SK-N-SH (cell line): Measurements from ENCODE around the gene NEUROD1. TPM values are rescaled to one million over a fixed set of nuclear protein-coding genes. Genes with fewer than 3 reads are reported as not detected.

Source experiments
- CTCF ChIA-PET: fragments of 300-600, 350-600 bp; formaldehyde crosslinking; extraction: SDS; loops from one replicate; lab custom pipeline; 2021; lab: Yijun Ruan, JAX
- POLR2A ChIA-PET: fragments of 350-600 bp; sonication (Branson Sonifier 250); formaldehyde crosslinking; extraction: SDS; loops from one replicate; lab custom pipeline; 2020; ENCODE audit warnings: antibody characterized with exemption, inconsistent platforms; lab: Yijun Ruan, JAX
- DNase-seq: peaks from one replicate; pipeline ENCODE4 v3.0.0; 2012
- H2AFZ ChIP-seq: fragments of 200-600 bp; sonication (generic); 2 replicates; pipeline ENCODE4 v1.8.1; 2016; ENCODE audit warnings: antibody characterized with exemption, mild to moderate bottlenecking, low read depth
- H3F3A ChIP-seq: fragments of 200-600 bp; sonication (generic); replicated peaks from 2 replicates; pipeline ENCODE3; 2016; ENCODE audit warnings: antibody characterized with exemption, mild to moderate bottlenecking; ENCODE audit not compliant: insufficient read depth
- H3K27ac ChIP-seq, 2 experiments: fragments of 200-500 bp in 1 of 2; fragments of 200-600 bp in 1 of 2; sonication (Bioruptor generic) in 1 of 2; sonication (generic), shearing (Covaris generic) in 1 of 2; 2 replicates each; pipeline versions ENCODE4 v1.5.1 to v1.6.1; 2014 to 2016; ENCODE audit warnings: low read depth in 2 of 2, inconsistent platforms in 1 of 2, low read length in 1 of 2, mild to moderate bottlenecking in 1 of 2, mixed read lengths in 1 of 2
- H3K27me3 ChIP-seq: fragments of 200-600 bp; sonication (generic), shearing (Covaris generic); 2 replicates; pipeline ENCODE4 v1.6.1; 2016; ENCODE audit warnings: mixed run types; ENCODE audit not compliant: insufficient read depth
- H3K36me3 ChIP-seq, 2 experiments: fragments of 200-500 bp in 1 of 2; fragments of 200-600 bp in 1 of 2; sonication (Bioruptor generic) in 1 of 2; sonication (generic) in 1 of 2; replicated peaks in 1 of 2; 2 replicates each; pipeline versions ENCODE3 to v1.5.1; 2014 to 2016; ENCODE audit warnings: low read length in 1 of 2, mild to moderate bottlenecking in 1 of 2; ENCODE audit not compliant: insufficient read depth in 2 of 2, control insufficient read depth in 1 of 2
- H3K4me1 ChIP-seq, 2 experiments: fragments of 200-500 bp in 1 of 2; fragments of 200-600 bp in 1 of 2; sonication (Bioruptor generic) in 1 of 2; sonication (generic), shearing (Covaris generic) in 1 of 2; 2 replicates each; pipeline versions ENCODE4 v1.5.1 to v1.6.1; 2014 to 2016; ENCODE audit warnings: low read depth in 1 of 2, low read length in 1 of 2, mixed run types in 1 of 2; ENCODE audit not compliant: insufficient read depth in 2 of 2, control insufficient read depth in 1 of 2
- H3K4me2 ChIP-seq: fragments of 200-600 bp; sonication (generic), shearing (Covaris generic); 2 replicates; pipeline ENCODE4 v1.6.1; 2017; ENCODE audit warnings: mixed run types
- H3K4me3 ChIP-seq, 2 experiments: fragments of 200-500 bp in 1 of 2; fragments of 200-600 bp in 1 of 2; sonication (Bioruptor generic) in 1 of 2; sonication (generic), shearing (Covaris generic) in 1 of 2; 2 replicates each; pipeline versions ENCODE4 v1.5.1 to v1.8.1; 2014 to 2016; ENCODE audit warnings: low read depth in 2 of 2, inconsistent platforms in 1 of 2, low read length in 1 of 2, mild to moderate bottlenecking in 1 of 2, mixed read lengths in 1 of 2, moderate library complexity in 1 of 2
- H3K79me2 ChIP-seq: fragments of 200-600 bp; sonication (generic); 2 replicates; pipeline ENCODE4 v1.8.1; 2017; ENCODE audit warnings: mild to moderate bottlenecking; ENCODE audit not compliant: insufficient read depth
- H3K9ac ChIP-seq: fragments of 200-600 bp; sonication (generic); 2 replicates; pipeline ENCODE4 v1.6.1; 2017; ENCODE audit warnings: mixed run types
- H3K9me2 ChIP-seq: fragments of 200-600 bp; sonication (generic); 2 replicates; pipeline ENCODE4 v1.6.1; 2017; ENCODE audit warnings: mixed run types
- H3K9me3 ChIP-seq: fragments of 200-600 bp; sonication (generic); 2 replicates; pipeline ENCODE4 v1.6.1; 2017; ENCODE audit warnings: mixed run types, mild to moderate bottlenecking, moderate library complexity
- H4K20me1 ChIP-seq: fragments of 200-600 bp; sonication (generic); 2 replicates; pipeline ENCODE4 v1.6.1; 2017; ENCODE audit warnings: mild to moderate bottlenecking, mixed run types; ENCODE audit not compliant: insufficient read depth
- CHD2 ChIP-seq: fragments of 150-350 bp; IDR thresholded peaks from 2 replicates; pipeline ENCODE4 v1.6.1; 2018; ENCODE audit warnings: low read length; ENCODE audit not compliant: partially characterized antibody
- CTCF ChIP-seq: fragments of 200-600 bp; sonication (generic); IDR thresholded peaks from 2 replicates; pipeline ENCODE4 v1.6.1; 2017; ENCODE audit warnings: antibody characterized with exemption, mild to moderate bottlenecking, moderate library complexity
- EZH2phosphoT487 ChIP-seq: fragments of 200-600 bp; sonication (generic); IDR thresholded peaks from 2 replicates; pipeline ENCODE4 v1.6.1; 2017; ENCODE audit warnings: low read depth, mixed run types, mild to moderate bottlenecking, antibody characterized with exemption, moderate library complexity, borderline replicate concordance
- FOXJ3 ChIP-seq: sonication (generic); formaldehyde crosslinking; IDR thresholded peaks from 2 replicates; pipeline ENCODE4 v1.5.1; 2020; ENCODE audit warnings: mild to moderate bottlenecking, missing genetic modification reagents
- FOXM1 ChIP-seq: IDR thresholded peaks from 2 replicates; pipeline ENCODE4 v1.4.0; 2012; ENCODE audit warnings: low read depth, mild to moderate bottlenecking
- NFIC ChIP-seq: IDR thresholded peaks from 2 replicates; pipeline ENCODE4 v1.4.0; 2012; ENCODE audit warnings: borderline replicate concordance
- NRF1 ChIP-seq: IDR thresholded peaks from 2 replicates; pipeline ENCODE4 v1.6.1; 2012; ENCODE audit warnings: low read depth, mild to moderate bottlenecking, low read length
- POLR2AphosphoS5 ChIP-seq: IDR thresholded peaks from 2 replicates; pipeline ENCODE4 v1.6.1; 2012; ENCODE audit warnings: low read depth, low read length
- RAD21 ChIP-seq: IDR thresholded peaks from 2 replicates; pipeline ENCODE4 v1.6.1; 2012; ENCODE audit warnings: mild to moderate bottlenecking, low read length
- REST ChIP-seq: IDR thresholded peaks from 2 replicates; pipeline ENCODE4 v1.6.1; 2012; ENCODE audit warnings: mild to moderate bottlenecking, low read depth, low read length, moderate library complexity
- RFX5 ChIP-seq: IDR thresholded peaks from 2 replicates; pipeline ENCODE4 v1.6.1; 2012; ENCODE audit warnings: mild to moderate bottlenecking, improper control_type of control experiment, low read length
- TCF12 ChIP-seq: IDR thresholded peaks from 2 replicates; pipeline ENCODE4 v1.4.0; 2012
- TEAD4 ChIP-seq: IDR thresholded peaks from 2 replicates; pipeline ENCODE4 v1.4.0; 2012; ENCODE audit warnings: mild to moderate bottlenecking, borderline replicate concordance; ENCODE audit not compliant: insufficient read depth
- ZBTB33 ChIP-seq: IDR thresholded peaks from 2 replicates; pipeline ENCODE4 v1.4.0; 2012; ENCODE audit warnings: low read depth, borderline replicate concordance
- WGBS: methylation state at CpG from one replicate; pipeline ENCODE4 v1.1.6; 2017; ENCODE audit warnings: low lambda C conversion rate; 5-methylcytosine and 5-hydroxymethylcytosine counted together
- polyA plus RNA-seq, 3 experiments: library from polyadenylated mRNA; depleted of rRNA; stranded (reverse); fragments of >200 nt; gene quantifications; 2 replicates each; pipeline ENCODE4 v1.2.3, GENCODE V29; 2012

The NEUROD1 gene
- polyA plus RNA-seq, 1 of the 3 experiments (the other 2 are of a cell fraction) = 0.02 TPM

- CTCF ChIA-PET = interaction anchor here (2.5 kb wide), 1 partner anchor 32 kb away, joined by 5 read pairs; no protein-coding TSS in a partner anchor
- Histone ChIP-seq H3K27ac (no peak overlapping the region), H3K4me1 (peaks cover 0 to 8% of the 10 kb centered on the region in 2 experiments; a peak in 1 of 4 replicates), H3K9ac (no peak overlapping the region), H3K9me3 (no peaks in the 10 kb centered on the region), H2AFZ (no peak overlapping the region), H3K4me2 (no peak overlapping the region), H3K27me3 (no peaks in the 10 kb centered on the region), H3K36me3 (no peaks in the 10 kb centered on the region), H3K79me2 (no peaks in the 10 kb centered on the region), H3K4me3 (peak overlapping the region in 1 of 2 experiments; percentile 28; a peak in 1 of 4 replicates), H4K20me1 (no peaks in the 10 kb centered on the region), H3K9me2 (no peaks in the 10 kb centered on the region), H3F3A (no peaks in the 10 kb centered on the region)
- POLR2A ChIA-PET = no interaction called here
- 93% methylated on average over 42 of the region's 42 CpGs for WGBS
- DNase-seq = no peak
- TF ChIP-seq RFX5 (no peak), NFIC (no peak), CTCF (no peak), FOXM1 (no peak)
Measured at GRCh38 chr2:181682795-181683517, 2.6 kb upstream of the NEUROD1 start.

GRCh38 chr2:181682026-181682789 is 1.9 kb upstream of the NEUROD1 start:
- Histone ChIP-seq H3K79me2 (no peaks in the 10 kb centered on the region), H2AFZ (no peak overlapping the region), H3K27ac (no peak overlapping the region), H3K36me3 (no peaks in the 10 kb centered on the region), H3K9me3 (no peaks in the 10 kb centered on the region), H3K4me1 (peaks cover 0 to 8% of the 10 kb centered on the region in 2 experiments; a peak in 1 of 4 replicates)
- CTCF ChIA-PET = interaction anchor here (2.5 kb wide), 1 partner anchor 33 kb away, joined by 5 read pairs; no protein-coding TSS in a partner anchor
- WGBS = 83% methylated on average over 21 of the region's 24 CpGs
- no peak for DNase-seq
- POLR2A ChIA-PET = no interaction called here
- TF ChIP-seq REST (no peak), RAD21 (no peak), ZBTB33 (no peak), NRF1 (no peak), TCF12 (no peak), FOXJ3 (CRISPR knock-in tag) (no peak), TEAD4 (no peak), EZH2phosphoT487 (no peak), POLR2AphosphoS5 (no peak), CHD2 (no peak)
- TF ChIP-seq, all 33 proteins: peak for 0
- H3F3A ChIP-seq = no peaks in the 10 kb centered on the region
- H3K9me2 ChIP-seq = no peaks in the 10 kb centered on the region
- no peak overlapping the region for H3K4me2 ChIP-seq
- no peak overlapping the region for H3K9ac ChIP-seq
- no peak overlapping the region for H3K4me3 ChIP-seq
- H3K27me3 ChIP-seq = no peaks in the 10 kb centered on the region
- H4K20me1 ChIP-seq = no peaks in the 10 kb centered on the region
